Uterus (tissue), 4 donors: ENCODE data around the gene CEP162. TPM values are rescaled to one million over a fixed set of nuclear protein-coding genes. Genes with fewer than 3 reads are reported as not detected.

Experiments
- DNase-seq, 2 donors: peaks; one replicate each; pipeline ENCODE4 v3.0.0-alpha.2; 2019 to 2020
- H3K27ac ChIP-seq, 2 donors: fragments of 200-600 bp; sonication (generic); 1 replicate in 1 of 2; 2 replicates in 1 of 2; pipeline ENCODE4 v1.5.1; 2016 to 2018
- H3K27me3 ChIP-seq, 2 donors: fragments of 200-600 bp; sonication (generic); one replicate each; pipeline ENCODE4 v1.5.1; 2018 to 2019; ENCODE audit warnings: control low read depth in 1 of 2
- H3K36me3 ChIP-seq, 2 donors: fragments of 200-600 bp; sonication (generic); one replicate each; pipeline ENCODE4 v1.5.1; 2019; ENCODE audit warnings: control low read depth in 1 of 2
- H3K4me1 ChIP-seq, 2 donors: fragments of 200-600 bp; sonication (generic); one replicate each; pipeline ENCODE4 v1.5.1; 2018 to 2019; ENCODE audit warnings: control low read depth in 1 of 2
- H3K4me3 ChIP-seq, 2 donors: fragments of 200-600 bp; sonication (generic); 1 replicate in 1 of 2; 2 replicates in 1 of 2; pipeline ENCODE4 v1.5.1; 2018 to 2019; ENCODE audit warnings: mild to moderate bottlenecking in 1 of 2
- H3K9me3 ChIP-seq, 2 donors: fragments of 200-600 bp; sonication (generic); one replicate each; pipeline ENCODE4 v1.5.1; 2019; ENCODE audit warnings: control low read depth in 1 of 2
- POLR2A ChIP-seq, 2 donors: fragments of 450-650 bp; IDR thresholded peaks; one replicate each; pipeline ENCODE4 v1.6.1; 2016; ENCODE audit warnings: antibody characterized with exemption in 2 of 2, mild to moderate bottlenecking in 1 of 2, moderate library complexity in 1 of 2
- intact Hi-C: fragments of 100-400 bp; cut with DNase I; formaldehyde crosslinking; loops from one replicate; pipeline ENCODE4 v1.15.1; 2023; ENCODE audit warnings: low total_unique reads
- total RNA-seq, 4 donors: library from RNA; depleted of rRNA in 3 of 4; stranded (reverse); fragments of >200 nt in 3 of 4; gene quantifications; one replicate each; pipeline versions ENCODE4 v1.1.0 to v1.2.4, GENCODE V29; 2014 to 2023
- TF ChIP-seq, protein P1 (sequence below), 4 experiments: fragments of 200-600 bp in 2 of 4; fragments of 450-650 bp in 2 of 4; sonication (generic) in 2 of 4; IDR thresholded peaks; one replicate each; pipeline ENCODE4 v1.5.1; 2016 to 2019; ENCODE audit warnings: antibody characterized with exemption in 4 of 4, mild to moderate bottlenecking in 2 of 4, moderate library complexity in 1 of 4
- donor health status: DM: yes; HTN: yes; CAD: no.

The CEP162 gene
- total RNA-seq, 4 donors from 2014 or later = 7.7 to 32.5 (median 15.5) TPM

DNA sequence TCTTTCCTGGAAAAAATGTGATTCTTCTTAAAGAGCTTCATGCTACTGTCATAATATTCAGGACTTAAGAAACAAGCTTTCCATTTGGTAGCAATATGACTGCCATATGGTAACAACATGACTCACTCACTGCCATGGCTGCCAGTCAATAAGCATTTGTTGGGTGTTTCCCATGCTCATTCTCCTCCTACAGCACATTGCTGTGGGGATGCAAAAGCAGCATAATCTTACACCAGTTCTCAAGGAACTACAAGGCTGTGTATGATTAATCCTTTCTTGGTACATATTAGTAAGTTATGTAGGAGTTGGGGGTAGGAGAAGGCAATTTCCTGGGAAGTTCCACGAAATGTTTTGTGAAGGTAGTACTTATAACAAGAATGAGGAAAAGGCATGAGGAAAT is 76.7 kb downstream of the CEP162 start:
- TF ChIP-seq POLR2A (IDR thresholded peaks at IDR 0.05) = no peak
- TF ChIP-seq, protein P1, sequence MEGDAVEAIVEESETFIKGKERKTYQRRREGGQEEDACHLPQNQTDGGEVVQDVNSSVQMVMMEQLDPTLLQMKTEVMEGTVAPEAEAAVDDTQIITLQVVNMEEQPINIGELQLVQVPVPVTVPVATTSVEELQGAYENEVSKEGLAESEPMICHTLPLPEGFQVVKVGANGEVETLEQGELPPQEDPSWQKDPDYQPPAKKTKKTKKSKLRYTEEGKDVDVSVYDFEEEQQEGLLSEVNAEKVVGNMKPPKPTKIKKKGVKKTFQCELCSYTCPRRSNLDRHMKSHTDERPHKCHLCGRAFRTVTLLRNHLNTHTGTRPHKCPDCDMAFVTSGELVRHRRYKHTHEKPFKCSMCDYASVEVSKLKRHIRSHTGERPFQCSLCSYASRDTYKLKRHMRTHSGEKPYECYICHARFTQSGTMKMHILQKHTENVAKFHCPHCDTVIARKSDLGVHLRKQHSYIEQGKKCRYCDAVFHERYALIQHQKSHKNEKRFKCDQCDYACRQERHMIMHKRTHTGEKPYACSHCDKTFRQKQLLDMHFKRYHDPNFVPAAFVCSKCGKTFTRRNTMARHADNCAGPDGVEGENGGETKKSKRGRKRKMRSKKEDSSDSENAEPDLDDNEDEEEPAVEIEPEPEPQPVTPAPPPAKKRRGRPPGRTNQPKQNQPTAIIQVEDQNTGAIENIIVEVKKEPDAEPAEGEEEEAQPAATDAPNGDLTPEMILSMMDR (IDR thresholded peaks at IDR 0.05) = no peak
- Histone ChIP-seq H3K27me3 (no peaks in the 10 kb centered on the region), H3K9me3 (no peaks in the 10 kb centered on the region), H3K4me1 (no peaks in the 10 kb centered on the region), H3K4me3 (no peak overlapping the region), H3K36me3 (no peaks in the 10 kb centered on the region), H3K27ac (no peak overlapping the region)
- DNase-seq = no peak
- intact Hi-C loops = no loop called here

GRCh38 chr6:84141521-84141920 is 85.9 kb downstream of the CEP162 start:
- DNase-seq = no peak
- Histone ChIP-seq H3K9me3 (no peaks in the 10 kb centered on the region), H3K27me3 (no peaks in the 10 kb centered on the region), H3K4me1 (no peaks in the 10 kb centered on the region), H3K4me3 (no peak overlapping the region), H3K27ac (no peak overlapping the region), H3K36me3 (no peaks in the 10 kb centered on the region)
- intact Hi-C loops = no loop called here
- TF ChIP-seq, protein P1 (IDR thresholded peaks at IDR 0.05) = no peak
- TF ChIP-seq POLR2A (IDR thresholded peaks at IDR 0.05) = no peak

DNA sequence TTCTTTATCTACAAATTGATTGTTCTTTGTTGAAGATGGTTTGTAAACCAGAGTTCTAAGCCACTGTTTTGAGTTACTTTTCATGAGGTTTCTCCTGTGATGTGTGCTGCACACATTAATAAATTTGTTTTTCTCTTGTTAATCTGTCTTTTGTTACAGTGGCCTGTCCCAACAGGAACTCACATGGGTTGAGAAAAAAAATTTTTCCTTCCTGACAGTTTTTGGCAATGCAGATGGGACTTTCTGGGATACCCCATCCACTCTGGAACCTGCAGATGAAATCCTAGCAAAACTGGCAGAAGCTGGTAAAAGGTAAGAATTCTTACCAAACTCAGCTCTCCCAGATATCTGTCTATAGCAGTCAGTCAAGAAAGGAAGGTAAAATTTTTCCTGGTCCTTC is 88.1 kb downstream of the CEP162 start:
- no peak for DNase-seq
- Histone ChIP-seq H3K27ac (no peak overlapping the region), H3K9me3 (no peaks in the 10 kb centered on the region), H3K27me3 (no peaks in the 10 kb centered on the region), H3K4me3 (no peak overlapping the region), H3K36me3 (no peaks in the 10 kb centered on the region), H3K4me1 (no peaks in the 10 kb centered on the region)
- intact Hi-C loops = no loop called here
- TF ChIP-seq, protein P1 (IDR thresholded peaks at IDR 0.05) = no peak
- no peak for TF ChIP-seq POLR2A (IDR thresholded peaks at IDR 0.05)

- H3K27ac ChIP-seq = no peak overlapping the region
- no peak overlapping the region for H3K4me3 ChIP-seq
- no peak for TF ChIP-seq POLR2A (IDR thresholded peaks at IDR 0.05)
- TF ChIP-seq, protein P1 (IDR thresholded peaks at IDR 0.05) = no peak
- no peaks in the 10 kb centered on the region for H3K9me3 ChIP-seq
- H3K27me3 ChIP-seq = no peaks in the 10 kb centered on the region
- H3K4me1 ChIP-seq = no peaks in the 10 kb centered on the region
- no peaks in the 10 kb centered on the region for H3K36me3 ChIP-seq
- no peak for DNase-seq
- intact Hi-C loops = no loop called here
Measured at GRCh38 chr6:84137989-84138575, 89.4 kb downstream of the CEP162 start.

GRCh38 chr6:84137051-84137375 is 90.4 kb downstream of the CEP162 start:
- Histone ChIP-seq H3K9me3 (no peaks in the 10 kb centered on the region), H3K4me1 (no peaks in the 10 kb centered on the region), H3K4me3 (no peak overlapping the region), H3K27me3 (no peaks in the 10 kb centered on the region), H3K27ac (no peak overlapping the region), H3K36me3 (no peaks in the 10 kb centered on the region)
- intact Hi-C loops = no loop called here
- TF ChIP-seq, protein P1 (IDR thresholded peaks at IDR 0.05) = no peak
- no peak for TF ChIP-seq POLR2A (IDR thresholded peaks at IDR 0.05)
- DNase-seq = no peak
